ENCODE measurements around the gene C6orf15.

GRCh38 chr6:31070711-31071197 is 41.6 kb downstream of the C6orf15 start:
- TF ChIP-seq POLR2A (IDR thresholded peaks at IDR 0.05; ENCODE audit: low read depth, low read length) (no peak), POLR2AphosphoS5 (IDR thresholded peaks at IDR 0.05; ENCODE audit: low read depth, low read length) (no peak), TAF1 (IDR thresholded peaks at IDR 0.05; ENCODE audit: borderline replicate concordance, low read depth, low read length) (no peak)

Measured in GM12892 (cell line).